ENCODE measurements around the gene EYA2.

The EYA2 gene

DNA sequence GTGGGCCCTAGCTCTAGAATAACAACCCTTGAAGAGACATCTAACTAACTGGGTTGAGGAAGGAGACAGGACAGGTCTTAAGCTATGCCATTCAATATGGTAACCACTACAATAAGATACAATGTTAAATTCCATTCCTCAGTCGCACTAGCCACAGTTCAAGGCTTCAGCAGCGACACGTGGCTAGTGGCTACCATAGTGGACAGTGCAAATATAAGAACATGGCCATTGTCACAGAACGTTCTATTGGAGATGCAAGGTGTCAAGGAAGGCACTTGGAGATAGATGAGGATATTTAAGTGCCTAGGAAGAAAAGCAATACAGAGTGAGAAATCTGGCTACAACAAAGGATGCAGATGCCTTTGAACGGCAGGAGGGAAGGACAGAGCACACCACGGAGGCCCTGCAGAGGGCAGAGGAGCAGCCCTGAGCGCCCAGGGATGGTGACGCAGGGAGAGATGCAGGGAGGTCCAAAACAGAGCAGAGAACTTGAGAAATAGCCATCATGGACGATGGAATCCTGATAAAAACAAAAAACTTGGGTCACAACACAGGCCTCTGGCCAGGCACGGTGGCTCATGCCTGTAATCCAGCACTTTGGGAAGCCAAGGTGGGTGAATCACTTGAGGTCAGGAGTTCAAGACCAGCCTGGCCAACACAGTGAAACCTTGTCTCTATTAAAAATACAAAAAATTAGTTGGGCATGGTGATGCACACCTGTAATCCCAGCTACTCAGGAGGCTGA, 321.2 kb downstream of the EYA2 start:
- DNase-seq, result no peak

DNA sequence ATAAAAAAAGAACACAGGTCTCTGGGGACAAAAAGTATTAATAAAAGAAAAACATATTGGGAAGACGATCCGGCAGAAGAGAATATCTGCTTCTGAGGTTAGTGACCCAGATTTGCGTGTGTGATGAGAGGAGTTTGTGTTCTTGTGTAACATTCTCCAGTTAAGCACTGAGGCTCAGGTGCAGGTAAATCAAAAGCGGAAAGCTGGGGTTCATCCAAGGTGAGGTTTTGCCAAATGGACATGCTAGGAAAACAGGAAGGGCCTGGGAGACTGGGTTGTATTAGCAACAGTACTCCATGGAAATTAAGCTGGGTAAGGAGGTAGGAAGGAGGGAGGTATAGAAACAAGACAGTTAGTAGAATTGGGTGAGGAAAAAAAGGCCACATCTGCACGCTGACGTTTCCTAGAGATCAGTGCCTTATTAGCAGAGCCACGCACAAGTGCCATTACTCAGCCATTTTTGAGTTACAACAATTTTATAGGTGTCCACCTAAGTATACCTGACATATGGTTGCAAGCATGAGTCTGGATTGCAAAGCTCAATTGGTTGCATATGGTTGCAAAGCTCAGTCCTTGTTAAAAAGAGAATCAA, 322.3 kb downstream of the EYA2 start:
- no peak for DNase-seq

DNA sequence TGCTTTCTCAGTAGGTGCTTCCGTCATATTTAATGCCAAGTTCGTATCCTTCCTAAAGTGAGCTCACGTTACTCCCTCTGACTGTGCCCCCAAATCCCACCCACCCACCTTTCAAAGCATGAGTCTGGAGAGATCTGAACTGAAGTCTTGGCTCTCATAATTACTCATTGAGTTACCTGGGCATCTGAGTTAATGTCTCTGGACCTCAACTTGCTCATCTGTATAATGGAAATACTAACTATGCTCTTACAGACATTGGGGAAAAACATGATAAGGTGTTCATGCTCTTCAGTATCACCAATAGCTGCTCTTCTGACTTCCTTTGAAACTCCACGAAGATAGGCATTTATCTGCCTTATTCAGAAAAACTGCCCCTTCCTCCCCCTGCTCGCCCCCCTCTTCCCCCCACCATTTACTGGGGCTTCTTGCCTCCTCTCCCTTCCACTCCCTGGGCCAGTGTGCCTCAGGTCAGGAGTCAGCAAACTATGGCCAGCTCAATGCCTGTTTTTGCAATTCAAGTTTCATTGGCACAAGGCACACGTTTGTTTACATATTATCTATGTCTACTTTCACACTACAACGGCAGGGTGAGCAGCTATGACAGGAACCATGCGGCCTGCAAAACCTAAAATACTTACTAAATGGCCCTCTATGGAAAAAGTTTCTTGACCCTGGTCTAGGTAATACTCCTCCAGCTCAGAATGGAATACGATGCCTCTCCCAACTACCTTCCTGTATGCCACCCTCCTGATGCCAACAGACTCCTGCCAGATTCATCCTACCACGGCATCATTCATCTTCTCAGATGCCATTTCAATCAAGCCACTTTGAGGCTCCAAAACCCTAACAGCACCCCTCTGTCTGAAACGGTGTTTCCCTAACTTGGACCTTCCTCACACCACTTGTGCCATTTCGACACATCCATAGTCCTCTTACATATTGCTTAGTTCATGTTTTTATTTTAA, 323.1 kb downstream of the EYA2 start:
- DNase-seq, result no peak

DNA sequence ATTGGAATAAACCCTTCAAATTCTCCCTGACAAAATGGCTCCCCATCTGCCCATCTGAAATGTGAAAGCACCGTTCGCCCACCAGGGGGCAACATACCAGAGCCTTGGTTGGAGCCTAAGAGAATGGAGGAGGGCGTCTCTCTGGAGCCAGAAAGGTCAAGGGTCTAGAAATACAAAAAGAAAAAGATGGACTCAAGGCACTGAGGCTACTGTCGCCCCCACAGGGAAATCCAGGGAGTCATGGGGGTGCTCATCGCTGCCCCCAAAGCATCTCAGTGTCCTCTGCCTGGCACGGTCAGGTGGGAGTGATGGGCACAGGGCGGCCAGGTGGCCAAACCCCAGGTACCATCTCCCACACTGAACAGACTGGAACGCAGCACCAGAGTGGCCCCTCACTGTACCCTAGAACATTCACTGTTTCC, 325.5 kb downstream of the EYA2 start:
- DNase-seq, result peak; percentile 48

DNA sequence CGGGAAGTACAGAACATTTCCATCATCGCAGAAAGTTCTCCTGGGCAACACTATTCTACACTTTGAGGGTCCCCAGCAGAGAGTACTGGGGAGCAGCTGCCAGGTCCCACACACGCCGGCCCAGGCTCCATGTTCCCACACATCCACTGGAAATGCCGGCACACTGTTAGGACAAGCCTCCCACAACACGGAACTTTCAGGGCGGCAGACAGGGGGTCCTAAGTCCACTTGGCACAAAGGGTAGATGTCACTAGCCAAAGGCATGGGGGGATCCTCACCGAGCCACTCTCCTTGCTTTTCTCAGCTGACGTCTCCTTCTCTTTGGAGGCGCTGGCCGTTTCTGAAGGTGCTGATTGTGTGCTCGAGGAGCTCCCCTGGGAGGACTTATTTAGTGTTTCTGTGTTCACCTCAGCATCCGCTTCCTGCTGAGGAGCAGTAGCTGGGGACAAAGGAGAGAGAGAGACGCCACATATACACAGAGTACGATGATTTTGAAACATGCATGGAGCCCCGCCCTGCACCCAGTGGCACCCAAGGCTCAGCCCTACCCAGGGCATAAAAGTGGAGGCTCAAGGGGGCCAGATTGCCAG, 326.5 kb downstream of the EYA2 start:
- DNase-seq, result no peak

DNA sequence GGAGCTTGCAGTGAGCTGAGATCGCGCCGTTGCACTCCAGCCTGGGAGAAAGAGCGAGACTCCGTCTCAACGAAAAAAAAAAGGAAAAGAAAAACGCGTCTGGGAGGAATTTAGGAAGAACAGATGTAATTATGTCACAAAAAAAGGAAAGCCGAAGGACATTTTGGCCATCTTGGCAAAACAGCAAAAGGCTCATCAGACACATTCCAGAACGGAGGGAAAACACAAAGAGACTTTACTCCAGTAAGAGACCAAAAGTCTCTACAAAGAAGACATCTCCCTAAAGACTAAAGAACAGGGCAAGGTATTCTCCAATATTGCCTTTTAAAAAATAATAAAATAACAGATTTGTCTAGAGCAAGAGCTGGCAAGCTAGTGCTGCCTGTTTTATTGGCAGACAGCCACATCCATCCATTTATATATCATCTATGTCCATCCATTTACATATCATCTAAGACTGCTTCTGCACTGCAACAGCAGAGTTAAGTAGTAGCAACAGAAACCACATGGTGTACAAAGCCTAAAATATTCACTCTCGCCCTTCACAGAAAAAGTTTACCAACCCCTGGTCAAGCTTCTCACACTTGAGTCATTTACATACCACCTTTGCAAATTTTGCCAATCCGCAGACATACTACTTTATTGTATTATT, 328.0 kb downstream of the EYA2 start:
- DNase-seq, result no peak

DNA sequence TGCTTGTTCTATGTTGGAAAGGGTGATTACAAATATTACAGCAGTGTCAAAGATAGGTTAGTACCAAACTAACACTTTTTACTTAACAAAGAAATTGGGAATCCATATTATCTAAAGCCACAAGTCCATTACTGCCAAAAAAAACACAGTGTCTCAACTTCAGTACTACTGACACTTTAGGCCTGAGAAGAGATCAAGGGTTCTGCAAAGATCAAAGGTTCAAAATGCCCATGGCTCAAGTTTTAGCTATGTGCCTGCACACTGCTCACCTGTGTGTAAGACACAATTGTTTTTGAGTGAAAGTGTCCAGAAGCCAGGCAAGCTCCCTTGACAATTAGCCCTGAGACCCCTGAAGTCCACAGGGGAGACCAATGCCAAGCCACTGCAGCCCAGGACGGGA, 329.3 kb downstream of the EYA2 start:
- DNase-seq, result no peak

DNA sequence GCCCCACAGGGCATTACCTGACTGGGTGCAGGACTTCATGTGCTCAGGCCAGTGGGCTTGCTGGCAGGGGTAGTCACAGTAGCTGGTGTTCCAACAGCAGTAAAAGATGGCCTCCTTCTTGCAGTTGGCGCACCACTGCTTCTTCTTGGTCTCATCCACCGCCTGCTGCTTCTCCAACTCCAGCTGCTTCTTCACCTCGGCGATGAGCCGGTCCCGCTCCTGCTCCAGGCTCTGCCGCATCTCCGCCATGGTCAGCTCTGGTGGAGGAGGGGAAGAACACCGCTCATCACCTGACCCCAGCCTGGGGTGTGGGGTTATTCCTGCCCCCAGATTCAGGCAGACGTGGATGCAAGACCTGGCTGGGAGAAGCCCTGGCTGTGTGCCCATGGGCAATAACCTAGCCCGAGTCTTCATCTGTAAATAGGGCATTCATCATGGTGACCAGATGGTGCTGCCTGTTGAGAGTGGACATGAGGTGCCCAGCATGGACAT, 329.7 kb downstream of the EYA2 start:
- DNase-seq, result no peak

DNA sequence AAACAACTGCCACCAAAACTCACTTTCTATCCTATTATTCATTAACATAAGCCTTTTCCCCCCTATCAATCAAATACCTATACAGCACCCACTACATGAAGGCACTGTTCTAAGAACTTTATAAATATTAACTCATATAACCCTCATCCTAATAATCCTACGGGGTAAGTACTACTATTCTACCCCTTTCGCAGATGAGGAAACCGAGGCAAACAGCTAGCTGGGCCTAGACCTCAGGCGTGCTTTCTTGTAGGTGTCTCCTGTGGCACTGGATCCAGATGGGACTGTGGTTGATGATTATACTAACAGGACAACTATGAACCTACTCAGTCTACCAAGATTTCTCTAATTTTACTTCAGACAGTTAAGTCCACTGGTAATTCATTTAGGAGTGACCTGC, 330.2 kb downstream of the EYA2 start:
- no peak for DNase-seq

DNA sequence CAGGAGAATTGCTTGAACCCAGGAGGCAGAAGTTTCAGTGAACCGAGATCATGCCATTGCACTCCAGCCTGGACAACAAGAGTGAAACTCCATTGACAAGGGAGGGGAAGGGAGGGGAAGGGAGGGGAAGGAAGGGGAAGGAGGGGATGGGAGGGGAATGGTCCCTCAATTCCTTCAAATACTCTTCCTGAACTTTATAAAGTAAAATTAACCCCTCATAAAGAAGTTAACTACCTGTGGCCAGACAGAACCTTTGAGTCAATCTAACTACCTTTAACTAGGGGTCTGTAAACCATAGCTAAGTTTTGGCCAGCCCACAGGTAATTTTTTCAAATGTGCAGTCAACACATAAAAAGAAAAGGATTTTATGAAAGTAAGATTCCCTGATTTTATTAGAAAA, 330.8 kb downstream of the EYA2 start:
- DNase-seq, result no peak

DNA sequence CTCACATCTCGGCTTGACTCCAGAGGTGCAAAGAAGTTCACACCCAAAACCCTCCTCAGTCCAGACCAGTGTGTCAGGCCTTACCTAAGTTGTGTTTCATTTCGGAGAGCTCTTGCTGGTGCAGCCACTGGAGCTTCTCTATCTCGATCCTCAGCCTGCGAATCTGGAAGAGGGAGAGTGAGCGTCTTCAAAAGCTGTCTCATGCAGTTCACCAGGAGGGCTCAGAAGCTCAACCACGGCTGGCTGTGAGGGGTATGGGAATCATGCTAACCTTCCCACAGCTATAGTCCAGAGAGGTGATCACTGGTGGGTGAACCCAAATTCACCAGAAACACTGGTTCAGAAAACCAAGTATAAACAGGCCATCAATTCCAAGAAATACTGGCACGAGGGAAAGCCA, 332.5 kb downstream of the EYA2 start:
- no peak for DNase-seq

DNA sequence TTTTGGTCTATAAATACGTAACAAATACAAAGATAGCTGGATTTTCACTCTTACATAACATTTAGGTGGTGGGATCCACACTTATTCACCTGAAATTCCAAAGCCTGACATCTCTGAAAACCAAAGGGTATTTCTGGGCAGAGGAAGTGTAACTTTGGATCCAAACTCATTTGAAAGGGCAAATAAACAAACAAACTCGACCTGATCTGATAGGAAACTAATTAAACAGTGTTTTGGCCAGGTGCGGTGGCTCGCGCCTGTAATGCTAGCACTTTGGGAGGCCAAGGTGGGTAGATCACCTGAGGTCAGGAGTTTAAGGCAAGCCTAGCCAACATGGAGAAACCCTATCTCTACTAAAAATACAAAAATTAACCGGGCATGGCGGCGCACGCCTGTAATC, 332.9 kb downstream of the EYA2 start:
- no peak for DNase-seq

DNA sequence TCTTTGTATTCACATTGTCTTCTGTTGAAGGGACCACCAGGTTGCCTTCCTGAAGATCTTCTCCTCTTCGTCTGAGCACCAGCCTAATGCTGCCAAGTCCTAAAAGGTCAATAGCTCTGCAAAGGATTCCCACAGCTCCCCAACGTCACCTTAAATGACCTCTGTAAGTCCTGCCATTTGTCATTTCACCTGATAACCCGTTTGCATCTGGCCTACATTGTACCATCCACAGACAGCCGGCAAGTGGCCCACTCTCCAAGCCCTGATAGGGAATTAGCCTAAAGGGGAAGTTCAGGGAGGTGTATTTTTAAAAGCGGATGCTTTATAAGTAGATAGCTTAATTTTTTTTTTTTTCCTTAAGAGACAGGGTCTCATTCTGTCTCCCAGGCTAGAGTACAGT, 334.0 kb downstream of the EYA2 start:
- no peak for DNase-seq

DNA sequence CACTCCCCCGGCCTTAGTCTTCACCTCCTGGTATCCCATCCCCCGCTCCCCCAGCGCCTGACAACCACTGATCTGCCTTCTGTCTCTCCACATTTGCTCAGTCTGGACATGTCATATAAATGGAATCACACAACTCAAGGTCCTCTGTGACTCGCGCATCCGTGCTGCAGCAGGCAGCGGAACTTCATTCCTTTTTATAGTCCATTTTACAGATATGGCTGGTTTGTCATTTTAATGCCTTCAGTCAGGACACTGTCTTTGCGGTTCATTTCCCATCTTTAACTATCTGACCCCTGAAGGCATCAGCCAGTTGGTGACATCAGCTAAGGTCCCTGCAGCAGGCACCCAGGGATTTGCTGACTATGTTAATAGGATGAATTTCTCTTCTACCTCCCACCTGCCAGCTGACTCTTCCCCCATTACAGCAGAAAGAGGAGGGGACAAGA, 336.2 kb downstream of the EYA2 start:
- no peak for DNase-seq

DNA sequence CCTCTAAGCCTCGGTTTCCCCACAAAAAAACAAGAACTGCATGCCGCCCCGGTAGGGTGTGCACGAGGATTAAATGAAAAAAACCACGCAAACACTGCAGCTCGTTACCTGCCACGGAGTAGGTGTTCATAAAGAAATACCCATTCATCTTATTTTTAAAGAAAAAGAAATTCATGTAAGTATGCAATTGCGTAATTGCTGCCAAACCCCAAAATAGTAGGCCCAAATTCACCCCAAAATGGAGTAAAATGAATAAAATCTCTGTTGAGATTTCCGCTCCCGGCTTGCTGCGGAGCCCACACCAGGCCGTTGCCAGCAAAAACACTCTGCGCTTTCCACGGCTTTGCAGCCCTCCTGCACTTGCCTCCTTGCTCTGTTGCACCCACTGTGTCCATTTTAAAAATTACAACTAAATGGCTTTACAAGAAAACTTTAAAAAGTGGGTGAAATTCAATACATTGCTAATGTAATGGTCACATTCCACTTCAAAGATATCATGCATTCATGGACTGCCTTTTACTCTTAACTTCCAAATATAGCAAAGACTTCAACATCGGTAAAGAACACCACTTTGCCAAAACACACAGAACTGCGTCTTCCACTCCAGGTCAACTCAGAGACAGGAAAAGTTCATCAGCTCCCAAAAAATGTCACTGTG, 336.9 kb downstream of the EYA2 start:
- DNase-seq, result no peak

DNA sequence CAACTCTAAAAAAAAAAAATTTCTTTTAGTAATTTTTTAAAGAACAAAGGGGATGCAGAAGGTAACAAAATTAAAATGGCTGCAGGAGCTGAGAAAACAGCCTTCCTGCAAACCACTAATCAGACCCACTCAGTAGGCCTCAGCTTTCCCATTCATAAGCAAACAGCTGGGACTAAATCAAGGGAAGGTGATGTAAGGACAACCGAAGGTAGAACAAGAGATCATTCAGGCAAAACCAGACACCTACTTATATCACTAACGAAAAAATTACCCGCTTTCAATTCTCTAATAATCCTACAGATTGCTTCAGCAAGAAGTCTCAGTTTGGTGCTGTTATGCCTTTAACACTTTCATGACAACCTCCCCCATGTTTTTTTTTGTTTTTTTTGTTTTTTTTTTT, 337.9 kb downstream of the EYA2 start:
- DNase-seq, result no peak

DNA sequence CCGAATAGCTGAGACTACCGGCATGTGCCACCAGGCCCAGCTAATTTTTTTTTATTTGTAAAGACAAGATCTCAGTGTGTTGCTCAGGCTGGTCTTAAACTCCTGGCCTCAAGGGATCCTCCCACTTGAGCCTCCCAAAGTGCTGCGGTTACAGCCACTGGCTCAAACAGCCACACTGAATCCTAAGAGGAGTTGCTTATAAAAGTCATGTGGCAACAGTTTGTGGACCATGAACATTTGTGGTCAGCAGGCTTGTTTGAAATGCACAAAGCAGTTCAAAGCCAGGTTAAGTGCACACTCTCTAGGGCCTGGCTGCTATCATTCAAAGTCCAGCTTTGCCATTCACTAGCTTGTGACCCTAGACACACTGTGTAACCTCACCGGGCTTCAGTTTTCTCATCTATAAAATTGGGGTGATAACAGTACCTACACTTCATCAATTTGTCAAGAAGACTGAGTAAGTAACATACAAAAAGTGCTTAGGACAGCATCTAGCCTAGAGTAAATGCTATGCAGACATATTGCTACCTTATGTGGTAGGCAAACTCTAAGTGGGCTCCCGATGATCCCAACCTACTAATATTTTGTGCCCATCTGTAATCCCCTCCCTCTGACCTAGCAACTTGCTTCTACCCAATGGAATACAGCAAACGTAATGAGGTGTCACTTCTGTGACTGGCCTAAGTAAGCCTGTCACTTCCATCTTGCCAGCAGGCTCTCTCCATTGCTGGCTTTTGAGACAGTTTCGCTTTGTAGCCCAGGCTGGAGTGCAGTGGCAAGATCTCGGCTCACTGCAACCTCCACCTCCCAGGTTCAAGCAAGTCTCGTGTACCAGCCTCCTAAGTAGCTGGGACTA, 338.9 kb downstream of the EYA2 start:
- DNase-seq, result no peak

DNA sequence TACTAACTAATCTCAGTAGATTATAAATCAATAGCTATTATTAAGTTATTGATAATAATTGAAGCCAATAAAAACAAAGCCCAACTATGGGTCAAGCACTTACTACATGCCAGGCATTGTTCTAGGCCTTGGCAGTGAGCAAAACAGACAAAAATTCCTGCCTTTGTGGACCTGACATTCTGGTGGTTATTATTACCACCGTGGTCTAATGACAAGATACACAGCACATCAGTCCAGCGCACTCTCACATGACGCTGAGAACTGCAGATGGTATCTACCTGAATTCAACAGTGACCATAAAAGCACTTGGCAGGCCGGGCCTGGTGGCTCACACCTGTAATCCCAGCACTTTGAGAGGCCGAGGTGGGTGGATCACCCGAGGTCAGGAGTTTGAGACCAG, 340.5 kb downstream of the EYA2 start:
- no peak for DNase-seq

DNA sequence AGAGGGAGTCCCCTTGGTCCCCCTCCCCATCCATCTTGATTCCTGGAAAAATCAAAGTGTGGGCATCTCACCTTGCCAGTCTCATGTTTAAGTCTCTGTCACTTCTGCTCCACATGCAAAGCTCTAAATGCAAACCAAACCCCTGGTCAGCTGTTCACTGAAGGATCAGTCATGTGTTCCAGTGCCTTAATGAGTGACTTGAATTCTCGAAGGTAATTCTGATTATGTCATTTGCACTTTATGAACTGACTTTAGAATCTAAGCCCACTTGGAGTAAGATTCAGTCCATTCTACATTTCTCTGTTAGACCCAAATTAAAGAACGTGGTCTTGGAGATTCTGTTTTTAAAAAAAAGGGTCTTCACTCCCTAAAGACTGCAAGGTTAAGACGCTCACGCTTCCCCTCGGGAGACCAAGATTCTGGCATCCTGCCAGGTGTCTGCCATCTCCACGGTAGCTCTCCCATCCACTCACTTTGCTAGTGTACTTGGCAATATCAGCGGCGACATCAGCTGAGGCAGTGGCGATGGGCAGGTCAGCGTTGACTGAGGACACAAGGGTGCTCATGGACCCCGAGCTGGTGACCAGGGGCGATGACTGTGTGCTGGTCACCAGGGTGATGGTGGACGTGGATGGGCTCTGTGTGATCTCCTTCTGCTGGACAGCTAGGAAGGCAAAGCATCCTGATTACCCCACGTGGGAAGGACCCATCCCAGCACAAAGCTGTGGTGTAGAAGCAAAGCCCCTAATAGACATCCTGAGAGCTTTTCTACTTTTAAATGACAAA, 341.4 kb downstream of the EYA2 start:
- no peak for DNase-seq

DNA sequence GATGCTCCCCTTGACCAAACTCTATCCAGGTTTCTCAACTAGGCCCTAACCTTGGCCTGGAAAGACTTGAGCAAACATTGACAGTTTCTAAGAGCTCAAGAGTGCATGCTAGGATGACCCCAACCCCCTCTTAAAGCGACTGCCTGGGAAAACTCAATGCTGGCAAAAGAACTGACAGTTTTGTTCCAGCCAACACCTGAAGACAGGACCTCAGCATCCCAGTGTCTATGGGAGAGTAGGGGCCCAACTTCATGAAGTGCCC, 341.9 kb downstream of the EYA2 start:
- no peak for DNase-seq

Data from CD4-positive, alpha-beta T cell treated with Interleukin-6 for 4 hours (primary cell).